AG09319 (cell line): ENCODE data around the gene NHLRC1.
A peak's percentile ranks its signal among the peaks of the same experiment; 100 is the strongest.

ENCODE experiments used
- DNase-seq: peaks from one replicate; pipeline ENCODE4 v3.0.0-alpha.2; 2010; ENCODE audit warnings: low read depth; ENCODE audit errors: extremely low read depth
- TF ChIP-seq, protein P1 (sequence below): IDR thresholded peaks from 2 replicates; pipeline ENCODE4 v1.5.1; 2011; ENCODE audit warnings: low read depth, mild to moderate bottlenecking, inconsistent platforms, low read length, moderate library complexity

The NHLRC1 gene

DNA sequence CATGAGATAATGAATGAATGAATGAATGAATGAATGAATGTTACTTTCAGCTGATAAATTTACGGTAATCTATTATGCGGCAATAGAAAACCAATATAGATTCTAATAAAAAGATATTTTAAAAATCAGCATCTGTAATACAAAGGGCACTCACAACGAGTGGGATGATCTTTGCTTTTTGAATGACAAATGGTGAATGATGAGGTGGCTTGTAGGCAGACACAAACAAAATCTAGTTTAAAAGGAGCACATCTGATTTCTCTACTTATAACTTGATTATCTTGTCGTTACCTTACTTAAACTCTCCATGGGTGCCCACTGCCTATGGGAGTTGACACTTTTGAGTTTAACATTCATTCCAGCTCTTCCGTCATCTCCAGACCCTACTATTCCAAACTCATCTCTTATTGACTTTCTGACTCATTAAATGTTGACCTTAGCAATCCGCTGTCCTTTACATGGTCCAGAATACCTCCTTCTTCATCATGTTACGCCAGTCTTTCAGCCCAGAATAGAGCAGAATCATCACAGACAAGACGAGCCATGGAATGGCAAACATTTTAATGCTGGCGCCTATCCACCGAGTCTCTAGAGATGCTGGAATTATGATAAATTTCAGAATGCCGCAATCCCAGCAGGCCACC, 41.3 kb downstream of the NHLRC1 start:
- TF ChIP-seq, protein P1, sequence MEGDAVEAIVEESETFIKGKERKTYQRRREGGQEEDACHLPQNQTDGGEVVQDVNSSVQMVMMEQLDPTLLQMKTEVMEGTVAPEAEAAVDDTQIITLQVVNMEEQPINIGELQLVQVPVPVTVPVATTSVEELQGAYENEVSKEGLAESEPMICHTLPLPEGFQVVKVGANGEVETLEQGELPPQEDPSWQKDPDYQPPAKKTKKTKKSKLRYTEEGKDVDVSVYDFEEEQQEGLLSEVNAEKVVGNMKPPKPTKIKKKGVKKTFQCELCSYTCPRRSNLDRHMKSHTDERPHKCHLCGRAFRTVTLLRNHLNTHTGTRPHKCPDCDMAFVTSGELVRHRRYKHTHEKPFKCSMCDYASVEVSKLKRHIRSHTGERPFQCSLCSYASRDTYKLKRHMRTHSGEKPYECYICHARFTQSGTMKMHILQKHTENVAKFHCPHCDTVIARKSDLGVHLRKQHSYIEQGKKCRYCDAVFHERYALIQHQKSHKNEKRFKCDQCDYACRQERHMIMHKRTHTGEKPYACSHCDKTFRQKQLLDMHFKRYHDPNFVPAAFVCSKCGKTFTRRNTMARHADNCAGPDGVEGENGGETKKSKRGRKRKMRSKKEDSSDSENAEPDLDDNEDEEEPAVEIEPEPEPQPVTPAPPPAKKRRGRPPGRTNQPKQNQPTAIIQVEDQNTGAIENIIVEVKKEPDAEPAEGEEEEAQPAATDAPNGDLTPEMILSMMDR = no peak
- no peak for DNase-seq

DNA sequence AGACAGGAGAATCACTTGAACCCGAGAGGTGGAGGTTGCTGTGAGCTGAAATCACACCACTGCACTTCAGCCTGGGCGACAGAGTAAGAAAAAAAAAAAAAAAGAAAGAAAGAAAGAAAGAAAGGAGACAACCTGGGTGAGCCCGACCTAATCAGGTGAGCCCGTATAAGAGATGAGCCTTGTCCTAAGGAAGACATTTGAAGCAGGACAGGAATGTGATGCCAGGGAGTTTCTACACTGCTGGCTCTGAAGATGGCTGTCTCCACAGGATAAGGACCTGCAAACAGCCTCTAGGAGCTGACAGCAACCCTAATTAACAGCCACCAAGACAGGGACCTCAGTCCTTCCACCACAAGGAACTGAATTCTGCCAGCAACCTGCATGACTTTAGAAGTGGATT, 41.9 kb downstream of the NHLRC1 start:
- TF ChIP-seq, protein P1 = no peak
- DNase-seq = no peak

DNA sequence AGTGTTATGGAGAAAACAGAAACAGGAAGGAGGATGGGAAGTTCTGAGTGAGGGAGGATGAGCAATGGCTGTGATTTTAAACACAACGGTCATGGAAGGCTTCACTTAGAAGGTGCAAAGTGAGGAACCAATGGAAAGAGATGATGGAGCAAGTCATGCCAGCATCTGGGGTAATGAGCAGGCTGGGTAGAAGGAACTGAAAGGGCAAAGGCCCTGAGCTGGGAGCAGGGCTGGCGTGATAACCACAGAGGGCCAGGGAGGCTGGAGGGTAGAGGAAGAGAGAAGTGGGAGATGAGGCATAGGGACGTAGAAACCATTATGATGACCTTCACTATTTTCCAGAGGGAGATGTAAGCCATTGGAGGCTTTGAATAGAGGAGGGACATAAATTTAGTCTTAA, 43.6 kb downstream of the NHLRC1 start:
- DNase-seq = no peak
- TF ChIP-seq, protein P1 = no peak

DNA sequence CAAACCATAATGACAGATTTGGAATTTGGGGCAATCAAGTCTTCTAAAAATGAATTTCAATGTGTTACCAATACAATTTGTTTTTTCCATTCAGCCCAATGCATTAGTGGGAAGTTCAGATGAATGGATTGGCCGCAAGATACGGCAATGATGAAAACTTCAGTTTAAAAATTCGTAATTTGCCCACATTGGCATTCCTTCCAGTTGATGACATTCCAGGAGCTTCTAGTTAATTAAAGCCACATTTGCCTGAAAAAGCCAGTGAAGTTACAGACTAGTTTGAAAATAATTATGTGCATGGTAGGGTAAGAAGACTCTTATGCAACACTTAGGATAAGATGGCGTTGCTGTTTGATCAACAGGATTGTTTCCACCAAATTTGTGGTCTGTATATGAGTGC, 46.2 kb downstream of the NHLRC1 start:
- peak; percentile 60 for DNase-seq
- TF ChIP-seq, protein P1 = no peak

DNA sequence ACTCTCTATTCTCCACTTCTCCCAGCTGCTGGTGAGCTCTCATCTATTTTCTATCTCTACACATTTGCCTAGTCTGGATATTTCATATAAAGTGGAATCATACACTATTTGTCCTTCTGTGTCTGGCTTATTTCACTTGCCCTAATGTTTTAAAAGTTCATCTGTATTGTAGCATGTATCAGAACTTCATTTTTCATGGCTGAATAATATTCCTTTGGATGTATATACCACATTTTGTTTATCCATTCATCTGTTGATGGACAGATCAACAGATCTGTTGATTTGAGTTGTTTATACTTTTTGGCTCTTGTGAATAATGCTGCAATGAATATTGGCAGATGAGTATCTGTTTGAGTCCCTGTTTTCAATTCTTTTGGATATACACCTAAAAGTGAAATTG, 49.6 kb downstream of the NHLRC1 start:
- DNase-seq = no peak
- TF ChIP-seq, protein P1 = no peak

DNA sequence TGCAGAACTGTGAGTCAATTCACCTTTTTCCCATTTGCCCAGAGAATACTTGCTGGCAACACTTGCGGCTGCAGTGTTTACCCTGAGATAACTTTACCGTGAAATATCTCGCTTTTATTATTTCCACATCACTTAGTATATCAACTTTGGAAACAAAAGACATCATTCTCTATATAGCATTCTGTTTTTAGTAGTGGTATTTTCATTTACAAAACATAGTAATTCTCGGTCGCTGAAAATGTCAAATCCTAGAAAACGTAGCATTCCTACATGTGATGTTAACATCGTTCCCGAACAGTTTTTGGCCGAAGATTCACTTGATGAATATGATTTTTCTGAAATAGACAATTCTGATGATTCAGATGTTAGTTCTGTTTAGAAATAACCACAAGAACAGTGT, 52.0 kb downstream of the NHLRC1 start:
- TF ChIP-seq, protein P1 = no peak
- DNase-seq = no peak
